Activated CD4-positive, alpha-beta T cell treated with anti-CD3 and anti-CD28 coated beads for 48 hours (primary cell): ENCODE results near the gene PPTC7.
A peak's percentile ranks its signal among the peaks of the same experiment; 100 is the strongest.
"Not testable (repeated sequence)": the region's sequence is repeated elsewhere in the genome, so short reads cannot be mapped to it uniquely, and the experiment has no call there.

Source experiments
- DNase-seq: peaks from one replicate; pipeline ENCODE4 v3.0.0-alpha.2; 2020

Gene PPTC7

GRCh38 chr12:110532644-110533043, 50.5 kb downstream of the PPTC7 start:
- DNase-seq: no peak

- DNase-seq: no peak
Observed at GRCh38 chr12:110531741-110532333, 51.3 kb downstream of the PPTC7 start.

GRCh38 chr12:110530511-110530910, 52.6 kb downstream of the PPTC7 start:
- DNase-seq: no peak

GRCh38 chr12:110528277-110528839, 54.8 kb downstream of the PPTC7 start:
- DNase-seq: no peak

- DNase-seq: peak; percentile 66
Observed at GRCh38 chr12:110520876-110521712, 62.0 kb downstream of the PPTC7 start.

- DNase-seq: not testable (repeated sequence)
Observed at GRCh38 chr12:110518014-110518413, 65.1 kb downstream of the PPTC7 start.

- DNase-seq: no peak
Observed at GRCh38 chr12:110516995-110517394, 66.1 kb downstream of the PPTC7 start.

GRCh38 chr12:110514363-110514762, 68.8 kb downstream of the PPTC7 start:
- DNase-seq: no peak

- DNase-seq: no peak
Observed at GRCh38 chr12:110513842-110514241, 69.3 kb downstream of the PPTC7 start.

GRCh38 chr12:110508071-110508586, 75.0 kb downstream of the PPTC7 start:
- no peak for DNase-seq

- DNase-seq: no peak
Observed at GRCh38 chr12:110505332-110505731, 77.8 kb downstream of the PPTC7 start.

- no peak for DNase-seq
Observed at GRCh38 chr12:110503432-110503831, 79.7 kb downstream of the PPTC7 start.

GRCh38 chr12:110501752-110502738, 81.1 kb downstream of the PPTC7 start, which contains the start of the genes RAD9B and VPS29:
TSS of gene RAD9B (plus strand) at chr12:110502331. CDS start at chr12:110502338, 7 bp downstream.
TSS of gene VPS29 (minus strand) at chr12:110502111. CDS start at chr12:110502051, 60 bp downstream.
- DNase-seq: peak; percentile 99

GRCh38 chr12:110501399-110501751, 81.7 kb downstream of the PPTC7 start:
- DNase-seq: peak; percentile 42

GRCh38 chr12:110498984-110499706, 84.0 kb downstream of the PPTC7 start:
- DNase-seq: no peak
